ENCODE results near the gene SDR42E1.

SDR42E1 gene

GRCh38 chr16:82011199-82011641 lies at the start of gene SDR42E1:
TSS of gene SDR42E1 (minus strand) at chr16:82011470. CDS start at chr16:82000858, 10,612 bp downstream.
- peak; percentile 7 for DNase-seq

GRCh38 chr16:82059983-82060421 lies 48.7 kb upstream of the SDR42E1 start:
- DNase-seq: no peak

- no peak for DNase-seq
These were observed 48.1 kb upstream of the SDR42E1 start for GRCh38 chr16:82059161-82059982.

- no peak for DNase-seq
These were observed 45.3 kb upstream of the SDR42E1 start for GRCh38 chr16:82056550-82056896.

GRCh38 chr16:82055728-82056549 lies 44.7 kb upstream of the SDR42E1 start:
- no peak for DNase-seq

- no peak for DNase-seq
These were observed 43.8 kb upstream of the SDR42E1 start for GRCh38 chr16:82055117-82055516.

- no peak for DNase-seq
These were observed 40.4 kb upstream of the SDR42E1 start for GRCh38 chr16:82051656-82052055.

- DNase-seq: no peak
These were observed 39.7 kb upstream of the SDR42E1 start for GRCh38 chr16:82050909-82051357.

GRCh38 chr16:82050506-82050905 lies 39.2 kb upstream of the SDR42E1 start:
- DNase-seq: no peak

- no peak for DNase-seq
These were observed 38.2 kb upstream of the SDR42E1 start for GRCh38 chr16:82049484-82049883.

GRCh38 chr16:82047787-82048186 lies 36.5 kb upstream of the SDR42E1 start:
- no peak for DNase-seq

GRCh38 chr16:82047374-82047773 lies 36.1 kb upstream of the SDR42E1 start:
- DNase-seq: no peak

GRCh38 chr16:82046941-82047340 lies 35.7 kb upstream of the SDR42E1 start:
- no peak for DNase-seq

GRCh38 chr16:82046541-82046940 lies 35.3 kb upstream of the SDR42E1 start:
- DNase-seq: no peak

GRCh38 chr16:82045465-82045864 lies 34.2 kb upstream of the SDR42E1 start:
- no peak for DNase-seq

- no peak for DNase-seq
These were observed 33.3 kb upstream of the SDR42E1 start for GRCh38 chr16:82044585-82044911.

GRCh38 chr16:82043680-82044584 lies 32.7 kb upstream of the SDR42E1 start:
- DNase-seq: no peak

- DNase-seq: no peak
These were observed 31.6 kb upstream of the SDR42E1 start for GRCh38 chr16:82042846-82043245.

- no peak for DNase-seq
These were observed 30.9 kb upstream of the SDR42E1 start for GRCh38 chr16:82042144-82042543.

- no peak for DNase-seq
These were observed 30.3 kb upstream of the SDR42E1 start for GRCh38 chr16:82041542-82041941.

- DNase-seq: no peak
These were observed 29.0 kb upstream of the SDR42E1 start for GRCh38 chr16:82040296-82040695.

- no peak for DNase-seq
These were observed 26.4 kb upstream of the SDR42E1 start for GRCh38 chr16:82037666-82038065.

- DNase-seq: no peak
These were observed 26.0 kb upstream of the SDR42E1 start for GRCh38 chr16:82037251-82037650.
